ENCODE results near the gene BST1.

The BST1 gene

GRCh38 chr4:15676039-15676438, 26.8 kb upstream of the BST1 start:
- DNase-seq (ENCODE audit: low spot score) = no peak

GRCh38 chr4:15676899-15677298, 26.0 kb upstream of the BST1 start:
- DNase-seq (ENCODE audit: low spot score) = no peak

DNA sequence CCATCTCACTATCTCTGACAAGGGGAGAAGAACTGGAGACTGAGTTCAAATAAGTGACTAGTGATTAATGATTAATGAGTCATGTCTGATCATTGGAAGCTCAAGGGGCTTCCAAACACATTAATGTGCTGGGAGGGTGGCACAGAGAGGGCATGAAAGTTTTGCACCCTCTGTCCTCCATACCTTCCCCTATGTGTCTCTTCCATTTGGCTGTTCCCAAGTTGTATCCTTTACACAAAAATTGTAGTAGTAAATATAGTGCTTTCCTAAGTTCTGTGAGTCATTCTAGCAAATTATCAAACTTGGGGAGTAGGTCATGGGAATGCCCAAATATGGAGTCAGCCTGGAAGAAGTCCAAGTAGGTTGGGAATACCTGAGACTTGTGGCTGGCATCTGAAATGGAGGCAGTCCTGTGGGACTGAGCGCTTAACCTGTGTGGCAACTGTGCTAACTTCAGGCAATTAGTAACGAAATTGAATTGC, 25.3 kb upstream of the BST1 start:
- no peak for DNase-seq (ENCODE audit: low spot score)

DNA sequence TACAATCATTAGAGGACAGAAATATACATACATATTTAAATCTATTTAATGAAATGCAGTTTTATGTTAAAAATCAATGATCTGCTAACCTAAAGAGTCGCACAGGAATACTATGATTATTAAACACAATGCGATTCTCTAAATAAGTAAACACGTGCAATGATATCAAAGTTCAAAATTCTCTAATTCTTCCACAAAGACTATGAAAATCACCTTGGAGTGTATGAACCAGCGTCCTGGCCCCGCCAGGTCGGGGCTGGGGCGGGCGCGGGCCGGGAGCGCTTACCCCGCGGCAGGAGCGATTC, 21.8 kb upstream of the BST1 start:
- no peak for DNase-seq (ENCODE audit: low spot score)

DNA sequence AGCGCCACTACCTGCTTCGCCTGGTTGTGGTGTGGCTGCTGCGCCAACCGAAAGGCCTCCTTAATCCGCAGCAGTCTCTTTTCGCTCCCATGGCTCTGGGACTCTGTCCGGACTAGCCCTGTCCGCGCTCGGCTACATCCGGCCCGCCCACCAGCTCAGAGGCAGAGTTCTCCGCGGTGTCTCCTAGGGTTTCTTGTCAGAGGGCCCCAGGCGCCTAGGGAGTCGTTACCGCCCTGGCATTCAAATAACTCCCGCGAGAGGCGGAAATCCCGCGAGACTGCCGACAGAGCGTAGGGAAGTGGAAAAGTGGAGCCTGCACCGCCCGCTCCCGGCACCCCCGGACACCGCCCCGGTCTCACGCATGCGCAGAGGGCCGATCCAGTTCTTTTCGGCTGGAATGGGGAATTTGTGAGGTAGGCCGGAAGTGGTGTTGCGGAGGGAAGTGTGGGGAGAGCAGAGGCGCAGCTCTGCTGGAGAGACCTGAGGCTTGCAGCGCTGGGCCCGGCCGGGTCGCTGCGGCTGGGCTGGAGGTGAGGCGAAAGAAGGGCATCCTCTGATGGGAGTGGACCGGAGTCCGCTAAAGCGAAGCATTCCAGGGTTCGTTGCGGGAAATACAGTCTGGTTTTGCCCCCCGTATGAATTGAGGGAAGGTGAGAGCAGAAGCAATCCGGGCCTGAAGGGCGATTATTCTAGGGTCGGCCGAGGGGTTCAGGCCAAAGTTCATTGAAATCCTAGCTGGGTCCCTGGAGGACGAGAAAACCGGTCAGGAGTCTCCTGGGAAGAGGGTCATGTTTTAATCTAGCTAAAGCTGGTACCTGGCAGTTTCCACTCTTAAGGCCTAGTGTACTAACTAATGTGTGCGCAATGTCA, 21.3 kb upstream of the BST1 start, which contains the start of gene FAM200B:
FAM200B (plus strand) TSS at position 456 of the 870 bp plus-strand sequence. CDS start 5,151 bp downstream, outside the sequence.
- DNase-seq (ENCODE audit: low spot score) = peak; percentile 99

DNA sequence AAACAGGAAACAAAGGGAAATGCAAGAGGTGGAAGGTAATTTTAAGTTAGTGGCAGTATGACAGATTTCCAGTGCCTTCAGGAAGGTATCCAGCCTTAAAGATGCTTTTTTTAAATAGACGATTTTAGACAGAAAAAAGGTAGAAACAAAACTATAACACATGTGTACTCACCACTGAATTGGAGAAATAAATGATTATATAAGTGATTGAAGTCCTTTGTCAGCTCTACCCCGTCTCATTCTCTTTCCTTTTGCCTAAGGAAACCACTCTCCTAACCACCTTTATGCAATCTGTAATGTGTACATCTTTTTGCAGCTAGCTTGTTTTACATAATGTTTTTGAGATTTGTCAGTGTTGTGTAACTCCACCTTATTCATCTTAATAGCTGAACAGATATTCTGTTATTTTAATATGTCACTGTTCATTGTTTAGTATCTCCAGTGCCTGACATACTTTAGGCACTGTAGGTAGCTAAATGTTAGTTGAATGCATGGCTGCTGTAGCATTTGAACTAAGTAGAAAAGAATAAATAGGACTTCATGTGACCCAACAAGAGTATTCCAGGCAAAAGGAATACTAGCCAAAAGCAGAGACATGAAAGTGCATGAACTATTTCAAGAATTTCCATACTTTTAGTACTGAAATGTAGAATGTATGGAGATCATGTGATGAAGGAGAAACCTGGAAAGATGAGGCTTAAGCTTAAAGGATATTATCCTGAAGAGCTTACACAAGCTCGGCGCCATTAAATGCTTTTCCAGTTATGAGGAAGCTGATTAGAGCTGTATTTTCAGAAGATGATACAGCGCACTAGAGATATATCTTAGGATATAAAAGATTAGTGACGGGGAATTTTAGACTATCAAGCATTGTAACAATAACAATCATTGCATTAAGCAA, 20.4 kb upstream of the BST1 start:
- DNase-seq (ENCODE audit: low spot score) = no peak

GRCh38 chr4:15683143-15683495, 19.7 kb upstream of the BST1 start:
- no peak for DNase-seq (ENCODE audit: low spot score)

DNA sequence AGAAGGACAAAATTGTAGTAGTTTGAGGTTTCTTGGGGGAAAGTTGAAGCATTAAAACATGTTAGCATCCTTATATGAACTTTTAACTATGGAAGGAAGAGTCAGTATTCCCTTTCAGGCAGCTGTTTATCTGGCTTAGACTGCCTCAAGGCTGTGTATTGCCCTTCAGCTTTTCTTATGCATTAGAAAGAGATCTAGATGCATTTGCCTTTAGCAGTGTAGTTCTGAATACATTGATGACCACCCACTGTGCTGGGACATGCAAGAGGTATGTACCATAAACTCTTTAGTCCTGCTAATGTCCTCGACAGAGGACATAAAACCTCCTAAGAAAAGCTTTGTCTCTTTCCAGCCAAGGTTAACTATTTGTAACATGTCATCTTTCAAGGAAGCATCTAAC, 18.4 kb upstream of the BST1 start:
- no peak for DNase-seq (ENCODE audit: low spot score)

- no peak for DNase-seq (ENCODE audit: low spot score)
Observed at GRCh38 chr4:15688051-15688450, 14.8 kb upstream of the BST1 start.

GRCh38 chr4:15689540-15689939, 13.3 kb upstream of the BST1 start:
- DNase-seq (ENCODE audit: low spot score) = no peak

GRCh38 chr4:15690020-15690809, 12.7 kb upstream of the BST1 start:
- DNase-seq (ENCODE audit: low spot score) = no peak

- DNase-seq (ENCODE audit: low spot score) = no peak
Observed at GRCh38 chr4:15691346-15692135, 11.3 kb upstream of the BST1 start.

GRCh38 chr4:15692602-15693001, 10.3 kb upstream of the BST1 start:
- no peak for DNase-seq (ENCODE audit: low spot score)

DNA sequence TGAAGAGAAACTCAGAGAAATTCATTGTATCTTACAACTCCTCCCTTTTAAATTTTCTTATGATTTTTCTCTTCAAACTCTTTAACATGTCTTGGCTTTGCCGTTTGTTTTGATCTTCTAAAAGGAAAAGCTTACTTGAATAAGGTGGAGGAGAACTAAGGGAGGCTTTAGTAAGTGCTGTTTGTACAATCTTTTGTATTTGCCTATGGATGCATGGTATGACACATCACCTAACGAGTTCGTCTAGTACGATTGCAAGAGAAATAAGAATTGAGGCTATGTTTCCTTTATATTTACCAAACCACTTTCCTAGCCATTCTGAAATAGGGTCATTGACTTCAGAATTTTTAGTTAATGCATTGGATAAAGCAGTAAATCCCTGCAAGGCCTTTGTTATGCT, 8.4 kb upstream of the BST1 start:
- DNase-seq (ENCODE audit: low spot score) = no peak

DNA sequence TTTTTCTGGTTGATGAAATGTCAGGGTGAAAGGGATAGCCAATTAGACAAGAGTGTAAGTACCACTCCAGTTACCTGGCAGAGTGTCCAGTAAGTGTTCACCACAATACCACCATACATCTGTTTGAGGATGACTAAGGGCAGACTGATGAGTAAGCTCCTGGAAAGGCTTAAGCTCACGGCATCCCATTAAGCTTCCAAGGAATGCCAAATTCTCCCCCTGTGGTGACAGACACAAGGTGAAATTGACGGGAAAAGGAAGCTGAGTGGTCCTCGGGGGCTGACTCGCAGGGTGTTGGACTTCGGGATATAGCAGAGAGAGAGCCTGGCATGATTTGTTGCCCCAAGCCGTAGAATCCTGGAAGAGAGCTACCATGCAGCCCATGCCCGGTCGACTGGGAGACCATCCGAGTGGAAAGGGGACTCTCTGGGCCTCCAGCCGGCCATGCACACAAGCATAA, 7.6 kb upstream of the BST1 start:
- no peak for DNase-seq (ENCODE audit: low spot score)

DNA sequence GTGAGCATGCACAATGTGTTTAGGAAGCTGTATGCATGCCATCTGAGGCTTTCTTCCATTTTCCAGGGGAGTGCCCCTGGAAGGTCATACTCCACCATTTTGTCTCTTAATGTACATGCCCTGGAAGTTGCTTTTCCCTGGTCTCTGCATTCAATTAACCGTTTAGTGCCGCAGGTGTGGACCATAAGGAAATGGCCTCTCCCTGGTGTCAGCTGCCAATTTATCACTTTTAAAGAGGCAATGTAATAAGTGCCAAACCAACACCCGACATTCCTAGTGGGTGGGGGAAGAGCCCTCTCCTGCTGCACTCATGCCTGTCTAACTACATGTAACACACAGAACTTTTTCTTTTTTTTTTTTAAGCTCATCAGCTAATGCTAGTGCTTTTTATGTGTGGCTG, 7.1 kb upstream of the BST1 start:
- DNase-seq (ENCODE audit: low spot score) = no peak

GRCh38 chr4:15696866-15697265, 6.0 kb upstream of the BST1 start:
- no peak for DNase-seq (ENCODE audit: low spot score)

DNA sequence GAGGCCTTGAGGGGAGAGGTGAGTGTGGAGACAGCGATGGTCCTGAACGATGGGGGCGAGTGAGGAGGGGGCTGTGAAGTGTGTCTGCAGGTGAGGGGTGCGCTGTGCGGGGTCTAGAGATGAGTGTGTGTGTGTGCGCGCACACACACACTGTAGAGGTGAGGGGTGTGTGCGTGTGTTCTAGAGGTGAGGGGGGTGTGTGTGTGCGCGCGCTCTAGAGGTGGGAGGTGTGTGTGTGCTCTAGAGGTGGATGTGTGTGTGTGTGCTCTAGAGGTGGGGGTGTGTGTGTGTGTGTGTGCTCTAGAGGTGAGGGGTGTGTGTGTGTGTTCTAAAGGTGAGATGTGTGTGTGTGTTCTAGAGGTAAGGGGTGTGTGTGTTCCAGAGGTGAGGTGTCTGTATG, 574 bp downstream of the BST1 start:
- DNase-seq (ENCODE audit: low spot score) = no peak

DNA sequence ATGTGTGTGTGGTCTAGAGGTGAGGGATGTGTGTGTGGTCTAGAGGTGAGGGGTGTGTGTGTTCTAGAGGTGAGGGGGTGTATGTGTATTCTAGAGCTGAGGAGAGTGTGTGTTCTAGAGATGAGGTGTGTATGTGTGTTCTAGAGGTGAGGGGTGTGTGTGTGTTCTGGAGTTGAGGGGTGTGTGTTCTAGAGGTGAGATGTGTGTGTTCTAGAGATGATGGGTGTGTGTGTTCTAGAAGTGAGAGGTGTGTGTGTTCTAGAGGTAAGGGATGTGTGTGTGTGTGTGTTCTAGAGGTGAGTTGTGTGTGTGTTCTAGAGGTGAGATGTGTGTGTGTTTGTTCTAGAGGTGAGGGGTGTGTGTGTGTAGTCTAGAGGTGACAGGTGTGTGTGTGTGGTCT, 1.3 kb downstream of the BST1 start:
- no peak for DNase-seq (ENCODE audit: low spot score)

DNA sequence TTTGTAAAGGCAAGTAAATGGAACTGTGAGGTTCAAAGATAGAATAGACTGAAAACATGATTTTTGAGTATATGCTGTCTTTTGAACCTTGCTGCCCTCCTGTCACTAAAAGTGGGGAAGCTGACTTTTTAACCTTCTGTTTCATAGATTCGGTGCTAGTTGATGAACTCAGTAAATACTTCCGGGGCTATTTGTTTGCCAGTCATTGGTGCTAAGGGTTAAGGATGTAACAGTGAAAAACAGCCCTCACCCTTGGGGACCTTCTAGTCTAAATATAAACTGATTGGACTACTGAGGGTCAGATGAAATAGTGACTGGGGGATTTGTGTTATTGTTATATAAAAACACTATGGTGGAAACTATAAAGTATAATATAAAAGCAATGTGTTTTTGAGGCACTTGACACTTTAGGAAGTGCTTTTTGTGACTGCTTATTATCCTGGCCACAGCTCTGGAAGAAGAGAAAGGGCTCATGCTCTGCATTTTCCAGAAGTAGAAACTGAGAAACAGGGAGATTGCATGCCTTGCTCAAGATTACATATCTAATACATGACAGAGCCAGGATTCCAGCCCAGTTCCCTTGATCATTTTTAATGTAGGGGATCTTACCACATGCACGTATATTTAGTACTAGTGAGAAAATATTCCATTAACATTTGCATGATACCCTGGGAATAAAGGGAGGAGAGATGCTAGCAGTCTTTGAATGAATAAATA, 3.9 kb downstream of the BST1 start:
- DNase-seq (ENCODE audit: low spot score) = no peak

DNA sequence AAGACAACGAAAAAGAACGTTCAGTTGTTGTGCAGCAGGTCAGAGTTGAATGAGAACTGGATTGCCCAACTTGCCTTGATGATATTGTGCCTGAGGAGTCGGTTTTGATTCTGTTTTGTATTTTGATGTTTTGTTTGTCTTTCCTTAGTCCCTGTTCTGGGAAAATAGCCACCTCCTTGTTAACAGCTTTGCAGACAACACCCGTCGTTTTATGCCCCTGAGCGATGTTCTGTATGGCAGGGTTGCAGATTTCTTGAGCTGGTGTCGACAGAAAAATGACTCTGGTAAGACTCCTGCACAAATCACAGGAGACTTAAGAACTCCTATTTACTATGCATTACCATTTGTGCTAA, 4.5 kb downstream of the BST1 start:
- no peak for DNase-seq (ENCODE audit: low spot score)

Measured in germinal center (tissue), 1 donor.